ENCODE data around the gene CENPS. TPM values are rescaled to one million over a fixed set of nuclear protein-coding genes. Genes with fewer than 3 reads are reported as not detected.

Gene CENPS
- total and polyA plus RNA-seq, 9 of the 15 experiments (the other 6 are each of a cell fraction or from before 2014, with no cell fraction given), result 10.2 to 36.0 (median 26.0) TPM

- no peak overlapping the region for H2AFZ ChIP-seq (ENCODE audit: low read depth, low read length)
- no peak overlapping the region for H3K4me2 ChIP-seq (ENCODE audit: insufficient read depth, low read length)
- peak overlapping the region in 1 of 2 experiments; percentile 86; a peak in 1 of 4 replicates for H3K9ac ChIP-seq (ENCODE audit: insufficient read depth in 1 of 2, low read depth in 2 of 2, low read length in 2 of 2)
- H3K9me1 ChIP-seq (ENCODE audit: control insufficient read depth, insufficient read depth, low read length), result no peaks in the 10 kb centered on the region
- 0 out of 2 replicates have a peak overlapping the region, but pooled peaks have one; percentile 66 for H3K4me3 ChIP-seq
- peaks cover 62% of the 10 kb centered on the region for H3K36me3 ChIP-seq (ENCODE audit: control insufficient read depth, insufficient read depth, low read length)
- H3K27me3 ChIP-seq (ENCODE audit: control insufficient read depth in 2 of 2, insufficient read depth in 2 of 2, low read length in 2 of 2), result no peaks in the 10 kb centered on the region
- DNase-seq (ENCODE audit: extremely low read depth in 1 of 4, low spot score in 3 of 4) (no peak), ATAC-seq (no peak), FAIRE-seq (no peak)
- intact Hi-C loops (cut with micrococcal nuclease) (no loop called here), in situ Hi-C loops (cut with MboI) (no loop called here)
- no TSS peak for BruUV-seq (replicated peaks)
- 75% methylated on average over 1 of the region's 1 CpG for WGBS (ENCODE audit: insufficient coverage, low coverage, missing lambda C conversion rate)
- peaks cover 8% of the 10 kb centered on the region; the same call in 1 of the 2 replicates for H4K20me1 ChIP-seq (replicated peaks; ENCODE audit: control insufficient read depth, insufficient read depth, low read length)
- peak overlapping the region; percentile 92; the same call in 2 of the 3 replicates for H3K27ac ChIP-seq (ENCODE audit: extremely low read depth, low read depth, low read length)
- H3K79me2 ChIP-seq (ENCODE audit: control insufficient read depth, insufficient read depth, low read length), result peaks cover 42% of the 10 kb centered on the region
- H3K4me1 ChIP-seq (replicated peaks in 1 of 2; ENCODE audit: control insufficient read depth in 2 of 2, insufficient read depth in 2 of 2, low read length in 2 of 2), result peaks cover 21 to 23% of the 10 kb centered on the region in 2 experiments
- no peaks in the 10 kb centered on the region for H3K9me3 ChIP-seq (replicated peaks; ENCODE audit: control insufficient read depth, insufficient read depth, low read depth, low read length)
- POLR2A ChIA-PET, result interaction anchor here (0.6 to 2.7 kb wide), 7 partner anchors 10 to 1117 kb away, joined by 3 to 29 read pairs (median 4); no protein-coding TSS in a partner anchor
- CTCF ChIA-PET (ENCODE audit: low intra/inter-chr PET ratio), result no interaction called here
- TF ChIP-seq RFX1 (IDR thresholded peaks at IDR 0.05), result no peak
- TF ChIP-seq ZNF280B (CRISPR knock-in tag; IDR thresholded peaks at IDR 0.05), result no peak
- TF ChIP-seq PHF21A (IDR thresholded peaks at IDR 0.05; ENCODE audit: borderline replicate concordance, low read depth), result no peak
- TF ChIP-seq FOSL1 (tag; conservative IDR thresholded peaks at IDR 0.05), result no peak
- no peak for TF ChIP-seq ZNF76 (CRISPR knock-in tag; IDR thresholded peaks at IDR 0.05; ENCODE audit: borderline replicate concordance)
- no peak for TF ChIP-seq DDX20 (tag; IDR thresholded peaks at IDR 0.05; ENCODE audit: low read depth)
- no peak for TF ChIP-seq CBFB (CRISPR knock-in tag; IDR thresholded peaks at IDR 0.05)
- no peak for TF ChIP-seq MLX (CRISPR knock-in tag; conservative IDR thresholded peaks at IDR 0.05)
- TF ChIP-seq CREBBP (IDR thresholded peaks at IDR 0.05; ENCODE audit: low read depth, low read length), result no peak
- TF ChIP-seq NCOA2 (IDR thresholded peaks at IDR 0.05; ENCODE audit: partially characterized antibody in 2 of 2), result no peak
- no peak for TF ChIP-seq ZNF561 (CRISPR knock-in tag; conservative IDR thresholded peaks at IDR 0.05)
- no peak for TF ChIP-seq LARP7 (IDR thresholded peaks at IDR 0.05)
- TF ChIP-seq STAT6 (CRISPR knock-in tag; IDR thresholded peaks at IDR 0.05), result no peak
- no peak for TF ChIP-seq TBL1XR1 (IDR thresholded peaks at IDR 0.05; ENCODE audit: low read length in 2 of 2)
- TF ChIP-seq GTF2E2 (tag; IDR thresholded peaks at IDR 0.05), result no peak
- no peak for TF ChIP-seq CBFA2T3 (IDR thresholded peaks at IDR 0.05)
- TF ChIP-seq CREB3 (tag; conservative IDR thresholded peaks at IDR 0.05; ENCODE audit: low read depth), result no peak
These were observed 29.0 kb upstream of the CENPS start for GRCh38 chr1:10401281-10401680.

All from K562 (cell line).